GM23248 (cell line): Measurements from ENCODE around the gene CORO2B. TPM values are rescaled to one million over a fixed set of nuclear protein-coding genes. Genes with fewer than 3 reads are reported as not detected.
A peak's percentile ranks its signal among the peaks of the same experiment; 100 is the strongest.

Experiments
- DNase-seq: peaks from one replicate; pipeline ENCODE4 v3.0.0-alpha.2; 2015
- H2AFZ ChIP-seq: fragments of 200-600 bp; sonication (generic); 2 replicates; pipeline ENCODE4 v1.6.1; 2016; ENCODE audit warnings: antibody characterized with exemption
- H3F3A ChIP-seq: fragments of 200-600 bp; sonication (generic); 2 replicates; pipeline ENCODE4 v1.6.1; 2016; ENCODE audit warnings: mild to moderate bottlenecking, antibody characterized with exemption, mixed run types; ENCODE audit not compliant: insufficient read depth
- H3K27ac ChIP-seq: fragments of 200-600 bp; sonication (generic); 2 replicates; pipeline ENCODE4 v1.5.1; 2016; ENCODE audit warnings: mild to moderate bottlenecking
- H3K27me3 ChIP-seq: fragments of 200-600 bp; sonication (generic); replicated peaks from 2 replicates; pipeline ENCODE4 v1.6.1; 2016; ENCODE audit warnings: mild to moderate bottlenecking; ENCODE audit not compliant: insufficient read depth
- H3K36me3 ChIP-seq: fragments of 200-600 bp; sonication (generic); 2 replicates; pipeline ENCODE4 v1.6.1; 2016; ENCODE audit warnings: low read depth, mild to moderate bottlenecking
- H3K4me1 ChIP-seq: fragments of 200-600 bp; sonication (generic); 2 replicates; pipeline ENCODE4 v1.6.1; 2016; ENCODE audit warnings: mild to moderate bottlenecking; ENCODE audit not compliant: insufficient read depth
- H3K4me2 ChIP-seq: fragments of 200-600 bp; sonication (generic); one replicate; pipeline ENCODE4 v1.6.1; 2016; ENCODE audit warnings: mild to moderate bottlenecking; ENCODE audit not compliant: unreplicated experiment
- H3K4me3 ChIP-seq: fragments of 200-600 bp; sonication (generic); 2 replicates; pipeline ENCODE4 v1.5.1; 2016; ENCODE audit warnings: mild to moderate bottlenecking
- H3K79me2 ChIP-seq: fragments of 200-600 bp; sonication (generic); 2 replicates; pipeline ENCODE4 v1.6.1; 2016; ENCODE audit warnings: mild to moderate bottlenecking; ENCODE audit not compliant: insufficient read depth
- H3K9ac ChIP-seq: fragments of 200-600 bp; sonication (generic); 2 replicates; pipeline ENCODE4 v1.6.1; 2016; ENCODE audit warnings: mild to moderate bottlenecking
- H3K9me2 ChIP-seq: fragments of 200-600 bp; sonication (generic); 2 replicates; pipeline ENCODE4 v1.6.1; 2016; ENCODE audit warnings: mixed run types, mild to moderate bottlenecking, moderate library complexity; ENCODE audit not compliant: insufficient read depth
- H3K9me3 ChIP-seq: fragments of 200-600 bp; sonication (generic); one replicate; pipeline ENCODE4 v1.6.1; 2017; ENCODE audit warnings: low read depth
- H4K20me1 ChIP-seq: fragments of 200-600 bp; sonication (generic); 2 replicates; pipeline ENCODE4 v1.6.0; 2016; ENCODE audit not compliant: insufficient read depth
- EZH2 ChIP-seq: fragments of 200-600 bp; sonication (generic); IDR thresholded peaks from 2 replicates; pipeline ENCODE4 v1.6.1; 2018; ENCODE audit warnings: antibody characterized with exemption, mild to moderate bottlenecking; ENCODE audit not compliant: insufficient read depth, poor library complexity, severe bottlenecking
- EZH2phosphoT487 ChIP-seq: fragments of 200-600 bp; sonication (generic); IDR thresholded peaks from 2 replicates; pipeline ENCODE4 v1.6.1; 2018; ENCODE audit warnings: antibody characterized with exemption, moderate library complexity, mild to moderate bottlenecking, low read depth; ENCODE audit not compliant: insufficient read depth
- WGBS, 2 experiments: methylation state at CpG; one replicate each; pipeline ENCODE4 v1.1.6; 2015 to 2017; ENCODE audit warnings: low lambda C conversion rate in 2 of 2, low coverage in 1 of 2; ENCODE audit errors: missing lambda C conversion rate in 2 of 2; 5-methylcytosine and 5-hydroxymethylcytosine counted together
- in situ Hi-C: fragments of 300-500 bp; cut with MboI; formaldehyde crosslinking; loops from 2 replicates; pipeline ENCODE4 v1.15.0; 2020
- polyA plus RNA-seq: library from polyadenylated mRNA; unstranded; fragments of >200 nt; fragmentation: Nextera tagmentation; extraction: Ambion mirVana; gene quantifications from 2 replicates; pipeline ENCODE4 v1.2.1, GENCODE V29; 2016
- total RNA-seq: library from RNA; depleted of rRNA; stranded (reverse); fragments of >200 nt; shearing (Covaris generic); gene quantifications from 2 replicates; pipeline ENCODE4 v1.2.3, GENCODE V29; 2014

Gene CORO2B
- total and polyA plus RNA-seq, 2 experiments from 2014 or later: 2.7 to 7.7 TPM

DNA sequence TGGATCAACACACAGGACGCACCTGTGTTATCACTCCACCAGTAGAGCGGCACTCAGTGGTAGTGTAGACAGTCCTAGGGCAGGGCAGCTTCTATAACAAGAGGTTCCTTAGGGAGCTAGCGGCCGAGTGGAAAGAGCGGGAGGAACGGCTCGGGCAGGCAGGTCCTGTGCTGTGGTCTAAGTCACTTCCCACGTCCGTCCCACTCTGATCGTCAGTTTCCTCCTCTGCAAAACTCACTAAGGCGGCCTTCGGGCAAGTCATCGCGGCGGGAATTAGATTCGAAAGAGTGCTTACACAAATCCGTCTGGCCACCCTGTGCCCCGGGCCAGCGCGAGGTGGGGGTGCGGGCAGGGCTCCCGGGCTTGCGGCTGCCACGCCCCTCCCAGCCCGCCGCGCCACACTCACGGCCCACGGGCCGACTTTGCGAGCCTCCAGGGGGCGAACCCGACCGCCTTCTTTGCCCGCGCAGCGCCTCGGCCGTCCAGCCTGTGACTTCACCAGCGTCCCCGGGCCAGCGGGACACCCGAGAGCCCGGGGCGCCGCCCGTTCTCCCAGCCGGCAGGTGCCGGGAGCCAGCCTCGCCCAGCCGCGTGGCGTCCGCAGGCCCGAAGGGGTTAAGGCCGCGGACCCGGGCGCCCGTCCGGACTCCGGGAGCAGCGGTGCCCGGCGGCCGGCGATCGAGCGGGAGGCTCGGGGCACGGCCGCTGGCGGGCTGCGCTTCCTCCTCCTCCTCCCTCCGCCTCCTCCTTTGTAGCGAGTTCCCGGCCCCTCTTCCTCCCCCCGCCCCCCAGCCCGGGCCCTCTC, 416 bp upstream of the CORO2B start:
- 1 to 4% methylated on average over 43 to 49 of the region's 79 CpGs for WGBS, 2 experiments
- Histone ChIP-seq H3K79me2 (peaks cover 7% of the 10 kb centered on the region), H3K9ac (peak overlapping the region; percentile 64), H3K4me1 (peaks cover 8% of the 10 kb centered on the region; the same call in 1 of the 2 replicates), H2AFZ (peak overlapping the region; percentile 90), H3K9me3 (no peaks in the 10 kb centered on the region), H3F3A (0 out of 2 replicates have a peak, but pooled peaks cover 7% of the 10 kb centered on the region), H3K27ac (no peak overlapping the region), H3K27me3 (no peaks in the 10 kb centered on the region), H3K36me3 (no peaks in the 10 kb centered on the region), H3K4me2 (peak overlapping the region; percentile 92), H3K4me3 (peak overlapping the region; percentile 83), H3K9me2 (no peaks in the 10 kb centered on the region), H4K20me1 (no peaks in the 10 kb centered on the region)
- TF ChIP-seq EZH2phosphoT487: no peak
- no peak for TF ChIP-seq EZH2
- DNase-seq: peak; percentile 88
- in situ Hi-C loops: no loop called here

DNA sequence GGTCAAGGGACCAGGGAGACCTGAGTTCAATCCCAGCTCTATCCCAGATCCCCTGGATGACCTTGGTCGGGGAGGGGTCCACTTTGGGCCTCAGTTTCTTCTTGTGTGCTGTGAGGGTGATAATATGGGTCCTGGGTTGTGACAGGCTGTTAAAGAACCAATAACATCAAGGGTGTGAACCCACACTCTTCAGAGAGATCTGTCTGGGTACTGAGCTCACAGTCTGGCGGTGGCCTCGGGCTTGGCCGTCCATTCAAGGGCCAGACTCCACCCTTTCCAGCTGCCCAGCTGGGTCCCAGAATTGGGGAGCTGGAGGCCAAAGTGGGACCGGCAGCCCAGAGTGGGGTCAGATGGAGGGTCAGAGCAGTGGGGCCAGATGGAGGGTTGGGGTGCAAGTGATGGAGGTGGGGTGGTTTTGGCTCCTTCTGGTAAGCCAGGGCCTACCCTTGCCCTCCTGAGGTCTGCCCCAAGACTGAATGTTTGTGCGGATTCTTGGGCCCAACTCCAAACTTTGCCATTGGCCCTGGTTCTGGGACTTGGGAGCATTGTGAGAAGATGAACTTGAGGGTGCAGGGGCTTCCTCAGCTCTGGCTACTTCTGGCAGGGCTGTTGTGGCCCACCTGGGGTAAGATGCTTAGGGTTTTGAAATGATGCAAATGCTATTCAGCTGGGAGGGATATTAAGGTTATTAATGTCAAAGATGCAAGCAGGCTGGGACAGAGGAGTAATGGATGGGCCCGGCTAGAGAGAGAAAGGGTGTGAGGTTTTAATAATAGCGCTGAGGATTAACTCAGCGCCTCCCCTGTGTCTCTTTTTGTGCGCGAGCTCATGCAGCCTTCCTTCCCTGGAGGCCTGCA, 1.5 kb downstream of the CORO2B start:
- no peak overlapping the region for H3K27ac ChIP-seq
- H3K9me2 ChIP-seq: no peaks in the 10 kb centered on the region
- in situ Hi-C loops: no loop called here
- H3K4me2 ChIP-seq: peak overlapping the region; percentile 76
- peaks cover 13% of the 10 kb centered on the region for H3K4me1 ChIP-seq
- 48 to 51% methylated on average over 11 of the region's 11 CpGs for WGBS, 2 experiments
- peak overlapping the region; percentile 63; the same call in 1 of the 2 replicates for H2AFZ ChIP-seq
- no peak for TF ChIP-seq EZH2phosphoT487
- no peak for TF ChIP-seq EZH2
- H3K4me3 ChIP-seq: peak overlapping the region; percentile 83
- H3K9me3 ChIP-seq: no peaks in the 10 kb centered on the region
- no peaks in the 10 kb centered on the region for H4K20me1 ChIP-seq
- H3K79me2 ChIP-seq: peaks cover 10% of the 10 kb centered on the region
- H3F3A ChIP-seq: peaks cover 15% of the 10 kb centered on the region
- no peak for DNase-seq
- peak overlapping the region; percentile 51 for H3K9ac ChIP-seq
- no peaks in the 10 kb centered on the region for H3K36me3 ChIP-seq
- no peaks in the 10 kb centered on the region for H3K27me3 ChIP-seq

DNA sequence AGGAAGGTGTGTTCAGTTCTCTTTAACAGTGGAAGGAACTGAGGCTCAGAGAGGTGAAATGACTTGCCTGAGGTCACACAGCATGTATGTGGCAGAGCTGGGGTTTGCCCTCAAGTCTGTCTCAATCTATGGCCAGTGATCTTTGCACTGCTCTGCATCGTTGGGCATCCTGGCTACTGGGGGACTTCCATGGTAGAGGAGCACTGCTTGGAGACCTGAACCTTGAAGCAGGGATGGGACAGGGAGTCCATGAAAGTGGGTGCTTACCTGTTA, 2.0 kb downstream of the CORO2B start:
- in situ Hi-C loops: no loop called here
- no peak overlapping the region for H3K9ac ChIP-seq
- peaks cover 10% of the 10 kb centered on the region for H3K79me2 ChIP-seq
- H2AFZ ChIP-seq: no peak overlapping the region
- H3K27ac ChIP-seq: no peak overlapping the region
- H3K4me1 ChIP-seq: peaks cover 19% of the 10 kb centered on the region
- WGBS, 2 experiments: 41 to 42% methylated on average over 1 of the region's 1 CpG
- H4K20me1 ChIP-seq: no peaks in the 10 kb centered on the region
- no peak overlapping the region for H3K4me3 ChIP-seq
- H3K4me2 ChIP-seq: no peak overlapping the region
- no peaks in the 10 kb centered on the region for H3K36me3 ChIP-seq
- H3K9me3 ChIP-seq: no peaks in the 10 kb centered on the region
- H3K27me3 ChIP-seq: no peaks in the 10 kb centered on the region
- peaks cover 20% of the 10 kb centered on the region for H3F3A ChIP-seq
- DNase-seq: no peak
- no peak for TF ChIP-seq EZH2
- H3K9me2 ChIP-seq: no peaks in the 10 kb centered on the region

DNA sequence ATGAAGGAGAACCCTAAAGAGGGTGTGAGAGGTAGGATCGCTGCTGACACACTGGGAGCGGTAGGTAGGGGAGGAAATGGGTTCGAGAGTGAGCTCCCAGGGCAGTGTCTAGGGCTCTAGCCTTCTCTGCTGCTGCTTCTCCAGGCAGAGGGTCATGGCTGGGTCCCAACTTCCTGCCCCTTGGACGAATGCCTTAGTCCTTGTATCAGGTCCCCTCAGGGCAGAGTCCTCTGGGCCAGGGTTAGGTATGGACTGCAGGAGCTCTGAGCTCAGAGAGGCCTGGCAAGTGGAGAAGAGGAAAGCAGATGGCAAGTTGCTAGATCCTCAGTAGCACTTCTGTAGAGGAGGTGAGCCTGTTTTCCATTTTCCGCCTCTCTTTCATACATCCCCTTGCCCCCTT, 2.9 kb downstream of the CORO2B start:
- Histone ChIP-seq H3K79me2 (peaks cover 10% of the 10 kb centered on the region), H3K27me3 (no peaks in the 10 kb centered on the region), H3K36me3 (no peaks in the 10 kb centered on the region), H3F3A (peaks cover 27% of the 10 kb centered on the region), H2AFZ (no peak overlapping the region), H3K9me2 (no peaks in the 10 kb centered on the region), H3K9ac (no peak overlapping the region), H3K27ac (no peak overlapping the region), H4K20me1 (no peaks in the 10 kb centered on the region), H3K4me3 (no peak overlapping the region), H3K9me3 (no peaks in the 10 kb centered on the region), H3K4me2 (no peak overlapping the region), H3K4me1 (peaks cover 28% of the 10 kb centered on the region)
- no peak for TF ChIP-seq EZH2
- TF ChIP-seq EZH2phosphoT487: no peak
- DNase-seq: no peak
- in situ Hi-C loops: no loop called here
- WGBS, 2 experiments: 84 to 85% methylated on average over 5 of the region's 5 CpGs
